Mammary epithelial cell (primary cell): ENCODE data around the gene NCKAP1.

Experiments
- CTCF ChIP-seq, 2 donors: IDR thresholded peaks in 1 of 2; conservative IDR thresholded peaks in 1 of 2; 2 replicates each; pipeline ENCODE4 v1.5.1; 2011 to 2012; ENCODE audit warnings: inconsistent platforms in 2 of 2, low read length in 2 of 2, mild to moderate bottlenecking in 2 of 2, control low read depth in 1 of 2, low read depth in 1 of 2; ENCODE audit not compliant: insufficient read depth in 1 of 2; ENCODE audit errors: extremely low read depth in 1 of 2
- EZH2 ChIP-seq: IDR thresholded peaks from 2 replicates; pipeline ENCODE4 v1.6.1; 2012; ENCODE audit warnings: low read length, inconsistent platforms, borderline replicate concordance

- no peak for TF ChIP-seq CTCF (conservative IDR thresholded peaks at IDR 0.05 in 1 of 2, IDR thresholded peaks at IDR 0.05 in 1 of 2; ENCODE audit: extremely low read depth in 1 of 2, insufficient read depth in 1 of 2, low read depth in 1 of 2, low read length in 2 of 2)
- no peak for TF ChIP-seq EZH2
Observed at GRCh38 chr2:182910965-182911364, 127.3 kb downstream of the NCKAP1 start.
